HG03342 (cell line): ENCODE measurements around the gene NRBP1.

Experiments
- ATAC-seq: cut with Tn5 transposase; IDR thresholded peaks from one replicate; pipeline ENCODE4 v1.9.1; 2021; ENCODE audit warnings: mild to moderate bottlenecking, moderate library complexity; ENCODE audit not compliant: unreplicated experiment

The NRBP1 gene

GRCh38 chr2:27428213-27428977 is at the start of gene NRBP1:
Gene NRBP1, plus strand, starts transcription at chr2:27428631. Its CDS starts 4,643 bp downstream, at chr2:27433274.
- ATAC-seq: peak; percentile 85

- no peak for ATAC-seq
Observed at GRCh38 chr2:27378809-27379290, 49.6 kb upstream of the NRBP1 start.

- no peak for ATAC-seq
Observed at GRCh38 chr2:27379383-27379835, 49.0 kb upstream of the NRBP1 start.

GRCh38 chr2:27379836-27380625 is 48.4 kb upstream of the NRBP1 start:
- peak; percentile 36 for ATAC-seq

- ATAC-seq: peak; percentile 77
Observed at GRCh38 chr2:27380626-27381545, 47.5 kb upstream of the NRBP1 start, which contains the start of gene ZNF513. Gene ZNF513, minus strand, starts transcription at chr2:27380734. Its CDS starts 208 bp downstream, at chr2:27380526.

GRCh38 chr2:27381577-27382181 is 46.8 kb upstream of the NRBP1 start:
- no peak for ATAC-seq

GRCh38 chr2:27390822-27391679 is 37.4 kb upstream of the NRBP1 start:
- no peak for ATAC-seq

- ATAC-seq: no peak
Observed at GRCh38 chr2:27393225-27393624, 35.2 kb upstream of the NRBP1 start.

- no peak for ATAC-seq
Observed at GRCh38 chr2:27398962-27399361, 29.5 kb upstream of the NRBP1 start.

GRCh38 chr2:27400348-27401135 is 27.9 kb upstream of the NRBP1 start:
- no peak for ATAC-seq

GRCh38 chr2:27407798-27408491 is 20.5 kb upstream of the NRBP1 start:
- ATAC-seq: no peak

GRCh38 chr2:27408601-27409320 is 19.7 kb upstream of the NRBP1 start:
- peak; percentile 20 for ATAC-seq

- ATAC-seq: peak; percentile 93
Observed at GRCh38 chr2:27409321-27410073, 18.9 kb upstream of the NRBP1 start, which contains the start of gene PPM1G. Gene PPM1G, minus strand, starts transcription at chr2:27409591. Its CDS starts 169 bp downstream, at chr2:27409422.

GRCh38 chr2:27412419-27413152 is 15.8 kb upstream of the NRBP1 start:
- ATAC-seq: no peak

- ATAC-seq: no peak
Observed at GRCh38 chr2:27416151-27416550, 12.3 kb upstream of the NRBP1 start.

- no peak for ATAC-seq
Observed at GRCh38 chr2:27420996-27421395, 7.4 kb upstream of the NRBP1 start.
